ENCODE data around the gene DAPK2.

GRCh38 chr15:63888823-63889222 lies 157.5 kb downstream of the DAPK2 start:
- TF ChIP-seq CTCF (IDR thresholded peaks at IDR 0.05; ENCODE audit: low read depth, low read length) (no peak), MYC (IDR thresholded peaks at IDR 0.05; ENCODE audit: low read depth, low read length) (no peak), POLR2A (IDR thresholded peaks at IDR 0.05; ENCODE audit: extremely low read depth, insufficient read length) (no peak), MAX (IDR thresholded peaks at IDR 0.05; ENCODE audit: low read depth, low read length) (no peak)
